ENCODE measurements around the gene CFAP74. TPM values are rescaled to one million over a fixed set of nuclear protein-coding genes. Genes with fewer than 3 reads are reported as not detected.

CFAP74 gene
- total RNA-seq, 1 donor from 2014 or later = 0.12 TPM

DNA sequence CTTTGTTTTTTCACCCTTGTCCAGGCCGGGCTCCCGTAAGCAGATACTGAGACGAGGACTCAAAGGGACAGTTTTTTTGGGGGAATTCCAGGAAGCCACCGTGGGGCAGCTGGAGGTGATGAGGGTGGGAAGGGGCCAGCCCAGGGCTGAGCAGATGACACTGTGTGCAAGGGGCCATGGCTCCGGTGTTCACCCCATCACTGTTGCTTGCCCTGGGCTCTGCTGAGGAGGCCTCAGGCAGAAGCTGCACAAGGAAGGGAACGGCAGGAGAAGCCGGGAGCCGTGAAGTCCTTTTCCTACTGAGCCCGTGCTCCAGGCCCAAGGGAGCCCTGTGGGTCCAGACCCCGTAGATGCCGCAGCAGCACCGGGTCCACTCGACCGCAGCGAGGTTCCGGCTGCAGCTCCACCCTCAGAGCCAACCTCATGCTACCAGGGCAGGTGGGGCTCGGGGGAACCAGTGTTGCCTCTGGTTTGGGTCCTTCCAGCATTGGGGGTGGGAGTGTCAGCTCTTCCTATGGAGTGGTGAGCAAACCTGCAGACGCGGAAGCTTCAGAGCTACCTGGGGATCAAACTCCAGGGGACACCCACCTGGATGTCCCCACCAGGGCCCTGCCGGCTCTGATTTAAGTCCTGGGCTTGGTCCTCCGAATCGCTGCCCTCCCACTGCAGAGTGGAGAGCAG, 92.8 kb downstream of the CFAP74 start:
- DNase-seq (ENCODE audit: low read depth, low spot score) = no peak

DNA sequence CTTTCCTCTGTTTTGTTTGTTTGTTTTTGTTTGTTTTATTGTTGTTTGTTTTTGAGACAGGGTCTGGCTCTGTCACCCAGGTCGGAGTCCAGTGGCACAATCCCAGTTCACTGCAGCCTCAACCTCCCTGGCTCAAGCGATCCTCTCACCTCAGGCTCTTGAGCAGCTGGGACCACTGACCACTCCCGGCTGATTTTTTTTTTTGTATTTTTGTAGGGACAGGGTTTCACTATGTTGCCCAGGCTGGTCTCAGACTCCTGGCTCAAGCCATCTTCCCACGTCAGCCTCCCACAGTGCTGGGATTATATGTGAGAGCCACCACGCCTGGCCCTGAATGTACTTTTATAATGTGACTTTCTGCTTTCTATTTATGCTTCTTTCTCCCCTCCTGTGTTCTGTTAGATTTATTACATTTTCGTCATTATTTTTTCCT, 93.5 kb downstream of the CFAP74 start:
- DNase-seq (ENCODE audit: low read depth, low spot score) = no peak
- Mint-ChIP-seq H3K27me3 (ENCODE audit: low read depth) (no peaks in the 10 kb centered on the region), H3K4me3 (peak overlapping the region; percentile 85), H3K9me3 (no peaks in the 10 kb centered on the region), H3K4me1 (peaks cover 19% of the 10 kb centered on the region), H3K36me3 (ENCODE audit: low read depth) (no peaks in the 10 kb centered on the region), H3K27ac (ENCODE audit: unreplicated experiment) (peak overlapping the region; percentile 97)
- TF ChIP-seq, protein P1, sequence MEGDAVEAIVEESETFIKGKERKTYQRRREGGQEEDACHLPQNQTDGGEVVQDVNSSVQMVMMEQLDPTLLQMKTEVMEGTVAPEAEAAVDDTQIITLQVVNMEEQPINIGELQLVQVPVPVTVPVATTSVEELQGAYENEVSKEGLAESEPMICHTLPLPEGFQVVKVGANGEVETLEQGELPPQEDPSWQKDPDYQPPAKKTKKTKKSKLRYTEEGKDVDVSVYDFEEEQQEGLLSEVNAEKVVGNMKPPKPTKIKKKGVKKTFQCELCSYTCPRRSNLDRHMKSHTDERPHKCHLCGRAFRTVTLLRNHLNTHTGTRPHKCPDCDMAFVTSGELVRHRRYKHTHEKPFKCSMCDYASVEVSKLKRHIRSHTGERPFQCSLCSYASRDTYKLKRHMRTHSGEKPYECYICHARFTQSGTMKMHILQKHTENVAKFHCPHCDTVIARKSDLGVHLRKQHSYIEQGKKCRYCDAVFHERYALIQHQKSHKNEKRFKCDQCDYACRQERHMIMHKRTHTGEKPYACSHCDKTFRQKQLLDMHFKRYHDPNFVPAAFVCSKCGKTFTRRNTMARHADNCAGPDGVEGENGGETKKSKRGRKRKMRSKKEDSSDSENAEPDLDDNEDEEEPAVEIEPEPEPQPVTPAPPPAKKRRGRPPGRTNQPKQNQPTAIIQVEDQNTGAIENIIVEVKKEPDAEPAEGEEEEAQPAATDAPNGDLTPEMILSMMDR (conservative IDR thresholded peaks at IDR 0.05) = no peak

More for the DNA sequence above, 92.8 kb downstream of the CFAP74 start:
- Mint-ChIP-seq H3K4me3 (peak overlapping the region; percentile 85), H3K27me3 (ENCODE audit: low read depth) (no peaks in the 10 kb centered on the region), H3K4me1 (peaks cover 19% of the 10 kb centered on the region), H3K36me3 (ENCODE audit: low read depth) (no peaks in the 10 kb centered on the region), H3K9me3 (no peaks in the 10 kb centered on the region), H3K27ac (ENCODE audit: unreplicated experiment) (no peak overlapping the region)
- TF ChIP-seq, protein P1 (conservative IDR thresholded peaks at IDR 0.05) = no peak

DNA sequence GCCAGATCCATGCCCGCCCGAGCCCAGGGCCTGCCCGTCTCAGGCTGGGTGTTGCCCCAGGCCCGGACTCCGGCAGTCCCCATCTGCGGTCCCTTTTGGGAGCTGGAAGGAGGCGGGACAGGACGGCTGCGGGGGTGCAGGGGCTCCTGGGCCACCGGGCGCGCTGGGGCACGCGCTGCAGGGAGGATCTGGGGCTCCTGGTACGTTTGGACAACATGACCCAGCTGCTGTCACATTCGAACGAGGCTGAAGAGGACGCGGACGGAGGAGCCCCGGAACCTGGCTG, 95.1 kb downstream of the CFAP74 start:
- H3K27me3 Mint-ChIP-seq (ENCODE audit: low read depth) = no peaks in the 10 kb centered on the region
- DNase-seq (ENCODE audit: low read depth, low spot score) = no peak
- no peak overlapping the region for H3K27ac Mint-ChIP-seq (ENCODE audit: unreplicated experiment)

DNA sequence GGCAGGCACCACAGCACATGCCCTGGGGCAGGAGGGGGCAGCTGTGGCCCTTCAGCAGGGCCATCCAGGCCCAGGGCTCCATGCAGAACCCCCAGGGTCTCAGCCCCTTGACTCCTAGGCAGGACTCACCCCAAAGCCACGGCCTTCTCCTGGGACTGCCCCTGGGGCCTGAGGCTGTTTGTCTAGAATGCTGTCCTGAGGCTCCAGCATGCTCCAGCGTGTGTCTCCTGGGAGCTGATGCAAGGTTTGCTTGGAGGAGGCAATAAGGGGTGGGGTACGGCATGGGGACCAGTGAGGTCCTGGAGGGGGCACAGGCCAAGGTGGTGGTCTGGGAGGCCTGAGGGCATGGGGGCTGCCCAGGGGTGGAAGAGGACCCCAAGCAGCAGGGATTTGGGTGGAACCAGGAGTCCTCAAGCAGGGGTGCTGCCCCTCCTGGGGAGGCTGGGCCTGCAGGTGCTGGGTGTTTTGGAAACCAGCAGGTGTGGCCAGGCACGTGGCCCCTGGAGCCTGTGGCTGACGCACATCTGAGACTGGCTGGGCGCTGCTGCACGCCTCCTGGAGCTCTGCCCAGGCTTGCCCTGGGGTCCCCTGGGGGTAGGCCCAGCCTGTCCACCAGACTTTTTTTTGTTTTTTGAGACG, 96.4 kb downstream of the CFAP74 start:
- Mint-ChIP-seq H3K4me3 (no peak overlapping the region), H3K4me1 (peaks cover 15% of the 10 kb centered on the region), H3K9me3 (no peaks in the 10 kb centered on the region), H3K27ac (ENCODE audit: unreplicated experiment) (no peak overlapping the region), H3K27me3 (ENCODE audit: low read depth) (no peaks in the 10 kb centered on the region), H3K36me3 (ENCODE audit: low read depth) (no peaks in the 10 kb centered on the region)
- no peak for DNase-seq (ENCODE audit: low read depth, low spot score)
- TF ChIP-seq, protein P1 (conservative IDR thresholded peaks at IDR 0.05) = no peak

More for the DNA sequence above, 95.1 kb downstream of the CFAP74 start:
- Mint-ChIP-seq H3K4me1 (peaks cover 15% of the 10 kb centered on the region), H3K4me3 (no peak overlapping the region), H3K9me3 (no peaks in the 10 kb centered on the region), H3K36me3 (ENCODE audit: low read depth) (no peaks in the 10 kb centered on the region)
- TF ChIP-seq, protein P1 (conservative IDR thresholded peaks at IDR 0.05) = no peak

DNA sequence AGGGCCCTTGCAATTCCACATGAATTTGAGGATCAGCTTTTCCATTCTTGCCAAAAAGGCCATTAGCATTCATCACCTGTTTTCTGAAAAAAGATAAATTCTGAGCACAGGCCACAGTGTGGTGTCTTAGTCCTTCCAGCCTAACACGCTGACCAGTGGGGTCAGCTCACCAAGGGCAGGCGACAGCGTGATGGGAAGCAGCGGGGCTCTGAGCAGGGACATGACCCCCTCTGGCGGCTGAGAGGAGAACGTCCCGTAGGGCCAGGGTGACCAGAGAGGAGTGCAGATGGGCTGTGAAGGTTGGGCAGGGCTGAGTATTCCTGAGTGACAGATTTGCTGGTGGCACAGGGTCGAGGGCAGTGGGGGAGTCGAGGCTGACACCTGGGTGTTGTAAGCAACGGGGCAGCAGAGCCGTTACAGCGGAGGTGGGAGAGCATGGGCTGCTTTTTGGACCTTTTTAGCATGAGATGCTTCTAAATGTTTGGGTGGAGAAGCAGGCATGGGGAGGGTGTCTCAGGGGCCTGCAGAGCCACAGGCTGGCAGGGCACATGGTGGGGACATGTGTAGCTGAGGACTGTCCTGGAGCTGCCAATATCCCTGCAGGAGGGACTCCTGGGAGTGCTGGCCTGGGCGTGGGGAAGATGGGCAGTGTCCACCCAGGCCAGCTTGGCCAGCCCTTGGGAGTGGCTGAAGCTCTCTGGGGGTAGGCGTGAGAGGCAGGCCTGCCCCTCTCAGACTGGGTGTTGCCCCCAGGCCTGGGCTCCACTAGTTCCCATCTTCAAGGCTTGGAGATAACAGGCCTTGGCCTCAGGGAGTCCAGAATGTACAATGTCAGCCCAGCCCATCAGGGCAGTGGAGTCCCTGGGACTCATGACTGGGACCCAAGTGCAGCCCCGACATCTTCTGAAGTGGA, 97.1 kb downstream of the CFAP74 start:
- H3K36me3 Mint-ChIP-seq (ENCODE audit: low read depth) = no peaks in the 10 kb centered on the region
- DNase-seq (ENCODE audit: low read depth, low spot score) = peak; percentile 87
- no peaks in the 10 kb centered on the region for H3K27me3 Mint-ChIP-seq (ENCODE audit: low read depth)
- H3K27ac Mint-ChIP-seq (ENCODE audit: unreplicated experiment) = no peak overlapping the region
- peaks cover 15% of the 10 kb centered on the region for H3K4me1 Mint-ChIP-seq
- H3K9me3 Mint-ChIP-seq = no peaks in the 10 kb centered on the region
- peak overlapping the region; percentile 78 for H3K4me3 Mint-ChIP-seq
- TF ChIP-seq, protein P1 (conservative IDR thresholded peaks at IDR 0.05) = peak; percentile 91
